Parathyroid adenoma (tissue), 2 donors: ENCODE measurements around the gene TAPBPL.
"Not testable (repeated sequence)": the region's sequence is repeated elsewhere in the genome, so short reads cannot be mapped to it uniquely, and the experiment has no call there.

ENCODE experiments used
- H2AFZ ChIP-seq: fragments of 300-600 bp; sonication (generic); one replicate; pipeline ENCODE4 v1.7.0; 2017; ENCODE audit warnings: antibody characterized with exemption, mild to moderate bottlenecking
- H3K27ac ChIP-seq: fragments of 300-600 bp; sonication (generic); one replicate; pipeline ENCODE4 v1.7.0; 2017
- H3K27me3 ChIP-seq: fragments of 300-600 bp; sonication (generic); one replicate; pipeline ENCODE4 v1.7.0; 2017; ENCODE audit warnings: low read length; ENCODE audit not compliant: control insufficient read depth, insufficient read depth
- H3K36me3 ChIP-seq: fragments of 300-600 bp; sonication (generic); one replicate; pipeline ENCODE4 v1.7.0; 2017; ENCODE audit warnings: low read length; ENCODE audit not compliant: control insufficient read depth, insufficient read depth
- H3K4me1 ChIP-seq: fragments of 300-600 bp; sonication (generic); one replicate; pipeline ENCODE4 v1.7.0; 2017; ENCODE audit warnings: control low read depth
- H3K4me2 ChIP-seq: fragments of 300-600 bp; sonication (generic); one replicate; pipeline ENCODE4 v1.7.0; 2017; ENCODE audit warnings: low read length
- H3K4me3 ChIP-seq: fragments of 300-600 bp; sonication (generic); one replicate; pipeline ENCODE4 v1.7.0; 2017; ENCODE audit warnings: low read depth, low read length
- H3K79me2 ChIP-seq: fragments of 300-600 bp; sonication (generic); one replicate; pipeline ENCODE4 v1.7.0; 2017; ENCODE audit warnings: control low read depth
- H3K9ac ChIP-seq: fragments of 300-600 bp; sonication (generic); one replicate; pipeline ENCODE4 v1.7.0; 2017; ENCODE audit warnings: mild to moderate bottlenecking
- H3K9me3 ChIP-seq: fragments of 300-600 bp; sonication (generic); one replicate; pipeline ENCODE4 v1.7.0; 2017; ENCODE audit warnings: low read length; ENCODE audit not compliant: control insufficient read depth
- CTCF ChIP-seq: fragments of 300-600 bp; sonication (generic); IDR thresholded peaks from one replicate; pipeline ENCODE4 v1.7.0; 2017; ENCODE audit warnings: antibody characterized with exemption, mild to moderate bottlenecking
- donor health status: primary hyperparathyroidism.

The TAPBPL gene

GRCh38 chr12:6478416-6478815 lies 26.6 kb downstream of the TAPBPL start:
- no peaks in the 10 kb centered on the region for H3K79me2 ChIP-seq
- H3K4me2 ChIP-seq, result no peak overlapping the region
- TF ChIP-seq CTCF, result no peak
- H2AFZ ChIP-seq, result no peak overlapping the region
- H3K9me3 ChIP-seq, result no peaks in the 10 kb centered on the region
- no peaks in the 10 kb centered on the region for H3K4me1 ChIP-seq
- no peak overlapping the region for H3K27ac ChIP-seq
- H3K9ac ChIP-seq, result no peak overlapping the region
- no peak overlapping the region for H3K4me3 ChIP-seq
- no peaks in the 10 kb centered on the region for H3K36me3 ChIP-seq
- no peaks in the 10 kb centered on the region for H3K27me3 ChIP-seq

- no peaks in the 10 kb centered on the region for H3K9me3 ChIP-seq
- TF ChIP-seq CTCF, result no peak
- H3K4me3 ChIP-seq, result no peak overlapping the region
- no peak overlapping the region for H3K27ac ChIP-seq
- H3K36me3 ChIP-seq, result no peaks in the 10 kb centered on the region
- H2AFZ ChIP-seq, result no peak overlapping the region
- H3K27me3 ChIP-seq, result no peaks in the 10 kb centered on the region
- H3K9ac ChIP-seq, result no peak overlapping the region
- H3K79me2 ChIP-seq, result no peaks in the 10 kb centered on the region
- no peaks in the 10 kb centered on the region for H3K4me1 ChIP-seq
- no peak overlapping the region for H3K4me2 ChIP-seq
These were observed 36.4 kb downstream of the TAPBPL start for GRCh38 chr12:6488240-6488639.

- no peak overlapping the region for H3K9ac ChIP-seq
- no peaks in the 10 kb centered on the region for H3K27me3 ChIP-seq
- no peak overlapping the region for H3K27ac ChIP-seq
- TF ChIP-seq CTCF, result no peak
- H2AFZ ChIP-seq, result no peak overlapping the region
- H3K4me2 ChIP-seq, result no peak overlapping the region
- peaks cover under 1% of the 10 kb centered on the region for H3K79me2 ChIP-seq
- peaks cover 4% of the 10 kb centered on the region for H3K4me1 ChIP-seq
- no peaks in the 10 kb centered on the region for H3K9me3 ChIP-seq
- no peaks in the 10 kb centered on the region for H3K36me3 ChIP-seq
- H3K4me3 ChIP-seq, result no peak overlapping the region
These were observed 37.6 kb downstream of the TAPBPL start for GRCh38 chr12:6489449-6489848.

- H2AFZ ChIP-seq, H3K27ac ChIP-seq, H3K36me3 ChIP-seq, H3K4me3 ChIP-seq, H3K27me3 ChIP-seq, H3K9me3 ChIP-seq, H3K4me2 ChIP-seq, H3K9ac ChIP-seq: not testable (repeated sequence)
- Histone ChIP-seq H3K79me2 (peaks cover 11% of the 10 kb centered on the region), H3K4me1 (peaks cover 11% of the 10 kb centered on the region)
These were observed 38.8 kb downstream of the TAPBPL start for GRCh38 chr12:6490673-6491072.

GRCh38 chr12:6492838-6493496 lies 41.1 kb downstream of the TAPBPL start, which contains the start of gene MRPL51:
Gene MRPL51 (minus strand): TSS chr12:6493262. CDS start chr12:6493136, 126 bp downstream.
- H3K79me2 ChIP-seq, result peaks cover 24% of the 10 kb centered on the region
- peak within 1 kb of the TSS; percentile 95 for H3K27ac ChIP-seq
- no peak for TF ChIP-seq CTCF
- H2AFZ ChIP-seq, result peak within 1 kb of the TSS; percentile 99
- no peaks in the 10 kb centered on the region for H3K36me3 ChIP-seq
- H3K4me3 ChIP-seq, result peak within 1 kb of the TSS; percentile 94
- H3K27me3 ChIP-seq, result no peaks in the 10 kb centered on the region
- no peaks in the 10 kb centered on the region for H3K9me3 ChIP-seq
- peak within 1 kb of the TSS; percentile 94 for H3K4me2 ChIP-seq
- H3K4me1 ChIP-seq, result peaks cover 11% of the 10 kb centered on the region
- peak within 1 kb of the TSS; percentile 33 for H3K9ac ChIP-seq
